NCI-H345 treated with DMSO at 0.1 percent for 48 hours (cell line): ENCODE results near the gene MB.
"Not testable (repeated sequence)": the region's sequence is repeated elsewhere in the genome, so short reads cannot be mapped to it uniquely, and the experiment has no call there.

Experiments
- DNase-seq: peaks from one replicate; lab custom pipeline; 2025; ENCODE audit not compliant: unreplicated experiment; lab: John Stamatoyannopoulos, UW

The MB gene

GRCh38 chr22:35638001-35638400 lies 20.9 kb upstream of the MB start:
- DNase-seq: no peak

- no peak for DNase-seq
These were observed 20.1 kb upstream of the MB start for GRCh38 chr22:35637254-35637653.

GRCh38 chr22:35634943-35635540 lies 17.9 kb upstream of the MB start:
- no peak for DNase-seq

GRCh38 chr22:35634015-35634414 lies 16.9 kb upstream of the MB start:
- DNase-seq: no peak

- no peak for DNase-seq
These were observed 16.4 kb upstream of the MB start for GRCh38 chr22:35633520-35633919.

- no peak for DNase-seq
These were observed 15.8 kb upstream of the MB start for GRCh38 chr22:35632935-35633334.

GRCh38 chr22:35631597-35631996 lies 14.5 kb upstream of the MB start:
- no peak for DNase-seq

- DNase-seq: no peak
These were observed 13.8 kb upstream of the MB start for GRCh38 chr22:35630891-35631290.

- DNase-seq: no peak
These were observed 13.3 kb upstream of the MB start for GRCh38 chr22:35630387-35630793.

- DNase-seq: no peak
These were observed 12.5 kb upstream of the MB start for GRCh38 chr22:35629406-35630216.

GRCh38 chr22:35628732-35629131 lies 11.6 kb upstream of the MB start:
- no peak for DNase-seq

- DNase-seq: no peak
These were observed 10.3 kb upstream of the MB start for GRCh38 chr22:35627267-35628041.

- no peak for DNase-seq
These were observed 8.8 kb upstream of the MB start for GRCh38 chr22:35625763-35626432.

- DNase-seq: no peak
These were observed 7.4 kb upstream of the MB start for GRCh38 chr22:35624547-35624946.

GRCh38 chr22:35623885-35624284 lies 6.8 kb upstream of the MB start:
- not testable (repeated sequence) for DNase-seq

- peak; percentile 28 for DNase-seq
These were observed 5.2 kb upstream of the MB start for GRCh38 chr22:35622191-35622913.

GRCh38 chr22:35621451-35621850 lies 4.3 kb upstream of the MB start:
- no peak for DNase-seq

GRCh38 chr22:35620624-35621251 lies 3.6 kb upstream of the MB start:
- DNase-seq: no peak

- DNase-seq: no peak
These were observed 2.4 kb upstream of the MB start for GRCh38 chr22:35619336-35620094.
